Endodermal cell (in vitro differentiated cells): ENCODE data around the gene PARP3. TPM values are rescaled to one million over a fixed set of nuclear protein-coding genes. Genes with fewer than 3 reads are reported as not detected.
A peak's percentile ranks its signal among the peaks of the same experiment; 100 is the strongest.

Experiments used
- DNase-seq: peaks from one replicate; pipeline ENCODE4 v3.0.0-alpha.2; 2017
- H3K27ac ChIP-seq: 2 replicates; pipeline ENCODE4 v1.5.1; 2013; ENCODE audit warnings: mild to moderate bottlenecking, low read depth, low read length, moderate library complexity
- H3K27me3 ChIP-seq: 2 replicates; pipeline ENCODE4 v1.6.1; 2013; ENCODE audit warnings: mild to moderate bottlenecking, low read length, moderate library complexity; ENCODE audit not compliant: insufficient read depth, control insufficient read depth, poor library complexity, severe bottlenecking
- H3K36me3 ChIP-seq: 2 replicates; pipeline ENCODE4 v1.7.0; 2013; ENCODE audit warnings: mild to moderate bottlenecking, low read length, moderate library complexity; ENCODE audit not compliant: control insufficient read depth, insufficient read depth
- H3K4me1 ChIP-seq: one replicate; pipeline ENCODE4 v1.7.0; 2013; ENCODE audit warnings: low read length; ENCODE audit not compliant: control insufficient read depth, insufficient read depth
- H3K4me3 ChIP-seq: 2 replicates; pipeline ENCODE4 v1.5.1; 2013; ENCODE audit warnings: mild to moderate bottlenecking, low read length, moderate library complexity
- H3K9ac ChIP-seq: 2 replicates; pipeline ENCODE4 v1.6.1; 2013; ENCODE audit warnings: mild to moderate bottlenecking, low read length, moderate library complexity; ENCODE audit not compliant: poor library complexity, severe bottlenecking; ENCODE audit errors: extremely low read depth
- H3K9me3 ChIP-seq: 2 replicates; pipeline ENCODE4 v1.6.1; 2013; ENCODE audit warnings: mild to moderate bottlenecking, low read length, moderate library complexity; ENCODE audit not compliant: control insufficient read depth
- H3K27ac Mint-ChIP-seq: 2 replicates; pipeline ENCODE4 v1.8.0; 2020; ENCODE audit warnings: mixed read lengths
- H3K27me3 Mint-ChIP-seq: 2 replicates; pipeline ENCODE4 v1.8.0; 2021; ENCODE audit warnings: mild to moderate bottlenecking, mixed read lengths; ENCODE audit not compliant: insufficient read depth
- H3K36me3 Mint-ChIP-seq: 2 replicates; pipeline ENCODE4 v1.8.0; 2020; ENCODE audit warnings: low read depth, mixed read lengths
- H3K4me1 Mint-ChIP-seq: 2 replicates; pipeline ENCODE4 v1.8.0; 2020; ENCODE audit warnings: mixed read lengths
- H3K4me3 Mint-ChIP-seq: 2 replicates; pipeline ENCODE4 v1.8.0; 2020; ENCODE audit warnings: mild to moderate bottlenecking, moderate library complexity, mixed read lengths
- H3K9me3 Mint-ChIP-seq: 2 replicates; pipeline ENCODE4 v1.8.0; 2020; ENCODE audit warnings: mild to moderate bottlenecking, mixed read lengths
- CTCF ChIP-seq: fragments of 200-600 bp; sonication (generic); conservative IDR thresholded peaks from 2 replicates; pipeline ENCODE4 v1.5.0; 2021; ENCODE audit warnings: antibody characterized with exemption, mild to moderate bottlenecking
- WGBS, 2 experiments: methylation state at CpG; one replicate each; pipeline versions ENCODE4 v1.1.5 to v1.1.7; 2013; ENCODE audit warnings: missing lambda C conversion rate in 2 of 2, mixed read lengths in 1 of 2; ENCODE audit not compliant: insufficient coverage in 1 of 2, insufficient read length in 1 of 2; 5-methylcytosine and 5-hydroxymethylcytosine counted together
- total RNA-seq, 2 donors: library from RNA; stranded (reverse); fragmentation: NEBNext Ultra II Directional in 1 of 2; extraction: Animal tissue kit (Norgen Biotek cat#: 25700) in 1 of 2; gene quantifications; 2 replicates in 1 of 2; 3 replicates in 1 of 2; pipeline ENCODE4 v1.2.1, GENCODE V29; 2021

The PARP3 gene
- total RNA-seq, 2 donors from 2014 or later = 4.5 to 5.7 TPM

GRCh38 chr3:51955893-51956770, 14.0 kb downstream of the PARP3 start:
- H3K9me3 ChIP-seq = no peaks in the 10 kb centered on the region
- H3K4me3 Mint-ChIP-seq = peak overlapping the region; percentile 40
- H3K4me3 ChIP-seq = no peak overlapping the region
- DNase-seq = peak; percentile 91
- TF ChIP-seq CTCF = peak; percentile 78
- H3K4me1 ChIP-seq = no peaks in the 10 kb centered on the region
- H3K27ac Mint-ChIP-seq = no peak overlapping the region
- H3K36me3 Mint-ChIP-seq = peaks cover 13% of the 10 kb centered on the region
- no peak overlapping the region for H3K9ac ChIP-seq
- peaks cover 47% of the 10 kb centered on the region for H3K27me3 Mint-ChIP-seq
- H3K27ac ChIP-seq = no peak overlapping the region
- 18 to 22% methylated on average over 52 to 97 of the region's 97 CpGs for WGBS, 2 experiments
- peaks cover 27% of the 10 kb centered on the region for H3K27me3 ChIP-seq
- peaks cover 2% of the 10 kb centered on the region for H3K4me1 Mint-ChIP-seq
- H3K36me3 ChIP-seq = peaks cover 42% of the 10 kb centered on the region
- no peaks in the 10 kb centered on the region for H3K9me3 Mint-ChIP-seq

GRCh38 chr3:51957520-51958205, 15.5 kb downstream of the PARP3 start:
- H3K27me3 Mint-ChIP-seq = peaks cover 34% of the 10 kb centered on the region
- peaks cover 13% of the 10 kb centered on the region for H3K36me3 Mint-ChIP-seq
- TF ChIP-seq CTCF = peak; percentile 34
- no peak overlapping the region for H3K4me3 Mint-ChIP-seq
- H3K27ac ChIP-seq = no peak overlapping the region
- H3K36me3 ChIP-seq = peaks cover 51% of the 10 kb centered on the region
- H3K27me3 ChIP-seq = peaks cover 24% of the 10 kb centered on the region
- H3K4me3 ChIP-seq = no peak overlapping the region
- H3K9me3 ChIP-seq = no peaks in the 10 kb centered on the region
- peaks cover 7% of the 10 kb centered on the region for H3K4me1 ChIP-seq
- WGBS, 2 experiments = 92 to 94% methylated on average over 11 to 15 of the region's 15 CpGs
- H3K4me1 Mint-ChIP-seq = peaks cover 9% of the 10 kb centered on the region
- H3K9me3 Mint-ChIP-seq = no peaks in the 10 kb centered on the region
- no peak overlapping the region for H3K27ac Mint-ChIP-seq
- H3K9ac ChIP-seq = no peak overlapping the region
- DNase-seq = no peak

- no peak for DNase-seq
- Histone ChIP-seq H3K4me1 (peaks cover 8% of the 10 kb centered on the region), H3K9me3 (no peaks in the 10 kb centered on the region), H3K27me3 (peaks cover 19% of the 10 kb centered on the region), H3K9ac (no peak overlapping the region), H3K27ac (no peak overlapping the region), H3K36me3 (peaks cover 59% of the 10 kb centered on the region), H3K4me3 (no peak overlapping the region)
- Mint-ChIP-seq H3K4me3 (no peak overlapping the region), H3K4me1 (peaks cover 13% of the 10 kb centered on the region), H3K27me3 (peaks cover 22% of the 10 kb centered on the region), H3K27ac (no peak overlapping the region), H3K36me3 (peaks cover 13% of the 10 kb centered on the region), H3K9me3 (no peaks in the 10 kb centered on the region)
- 96 to 98% methylated on average over 15 to 20 of the region's 20 CpGs for WGBS, 2 experiments
- TF ChIP-seq CTCF = no peak
These were observed 16.7 kb downstream of the PARP3 start for GRCh38 chr3:51958603-51959521.
